ENCODE data around the gene PMEPA1. TPM values are rescaled to one million over a fixed set of nuclear protein-coding genes. Genes with fewer than 3 reads are reported as not detected.

PMEPA1 gene
- total and polyA plus RNA-seq, 2 experiments from 2014 or later = 7.3 to 15.4 TPM

- no peak for TF ChIP-seq POLR2AphosphoS5 (IDR thresholded peaks at IDR 0.05; ENCODE audit: low read depth)
- TF ChIP-seq NANOG (IDR thresholded peaks at IDR 0.05; ENCODE audit: borderline replicate concordance) = no peak
These were observed 108.6 kb downstream of the PMEPA1 start (continued) for GRCh38 chr20:57601211-57601570.

GRCh38 chr20:57600320-57601210 lies 109.2 kb downstream of the PMEPA1 start:
- Histone ChIP-seq H3K36me3 (ENCODE audit: insufficient read depth) (no peaks in the 10 kb centered on the region), H3K9me2 (ENCODE audit: insufficient read depth) (no peaks in the 10 kb centered on the region), H3K4me2 (no peak overlapping the region), H3K27ac (ENCODE audit: low read depth) (no peak overlapping the region), H3F3A (replicated peaks; ENCODE audit: low read depth) (no peaks in the 10 kb centered on the region), H3K79me2 (replicated peaks; ENCODE audit: insufficient read depth) (no peaks in the 10 kb centered on the region), H3K4me1 (ENCODE audit: insufficient read depth) (no peaks in the 10 kb centered on the region; the same call in 1 of the 2 replicates), H2AFZ (no peak overlapping the region), H3K4me3 (no peak overlapping the region), H3K27me3 (ENCODE audit: insufficient read depth) (no peaks in the 10 kb centered on the region), H4K20me1 (replicated peaks; ENCODE audit: insufficient read depth) (no peaks in the 10 kb centered on the region)
- Mint-ChIP-seq H3K27ac (no peak overlapping the region), H3K4me3 (no peak overlapping the region), H3K4me1 (peaks cover 6% of the 10 kb centered on the region), H3K36me3 (ENCODE audit: low read depth) (no peaks in the 10 kb centered on the region), H3K9me3 (peaks cover 3% of the 10 kb centered on the region; the same call in 1 of the 3 replicates), H3K27me3 (ENCODE audit: insufficient read depth, low read depth, poor library complexity) (peaks cover 13% of the 10 kb centered on the region)
- DNase-seq (ENCODE audit: low spot score) (no peak), ATAC-seq (no peak)
- no peak for TF ChIP-seq STAT1 (IDR thresholded peaks at IDR 0.05; ENCODE audit: unreplicated experiment)
- no peak for TF ChIP-seq EZH2phosphoT487 (IDR thresholded peaks at IDR 0.05; ENCODE audit: unreplicated experiment)
- TF ChIP-seq ZNF331 (CRISPR knock-in tag; IDR thresholded peaks at IDR 0.05; ENCODE audit: low read depth) = no peak
- TF ChIP-seq CTCF (conservative IDR thresholded peaks at IDR 0.05; ENCODE audit: low read depth in 2 of 2) = no peak
- TF ChIP-seq JUNB (IDR thresholded peaks at IDR 0.05; ENCODE audit: unreplicated experiment) = no peak
- TF ChIP-seq POLR2AphosphoS5 (IDR thresholded peaks at IDR 0.05; ENCODE audit: low read depth) = no peak

GRCh38 chr20:57598491-57598890 lies 111.3 kb downstream of the PMEPA1 start:
- no peak for ATAC-seq
- no peak for TF ChIP-seq CTCF (conservative IDR thresholded peaks at IDR 0.05; ENCODE audit: low read depth in 2 of 2)
- TF ChIP-seq JUNB (IDR thresholded peaks at IDR 0.05; ENCODE audit: unreplicated experiment) = no peak
- H3K27me3 ChIP-seq (ENCODE audit: insufficient read depth) = no peaks in the 10 kb centered on the region
- Mint-ChIP-seq H3K27ac (no peak overlapping the region), H3K27me3 (ENCODE audit: insufficient read depth, low read depth, poor library complexity) (peaks cover 21% of the 10 kb centered on the region), H3K9me3 (peaks cover 3% of the 10 kb centered on the region; the same call in 1 of the 3 replicates), H3K4me1 (peaks cover 10% of the 10 kb centered on the region), H3K36me3 (ENCODE audit: low read depth) (no peaks in the 10 kb centered on the region), H3K4me3 (no peak overlapping the region)
- no peaks in the 10 kb centered on the region for H3K9me2 ChIP-seq (ENCODE audit: insufficient read depth)
- no peaks in the 10 kb centered on the region for H3K36me3 ChIP-seq (ENCODE audit: insufficient read depth)
- H4K20me1 ChIP-seq (replicated peaks; ENCODE audit: insufficient read depth) = no peaks in the 10 kb centered on the region
- H3K4me1 ChIP-seq (ENCODE audit: insufficient read depth) = no peaks in the 10 kb centered on the region; the same call in 1 of the 2 replicates
- H3K79me2 ChIP-seq (replicated peaks; ENCODE audit: insufficient read depth) = no peaks in the 10 kb centered on the region
- no peak for DNase-seq (ENCODE audit: low spot score)
- H3K4me2 ChIP-seq = no peak overlapping the region
- H3K27ac ChIP-seq (ENCODE audit: low read depth) = no peak overlapping the region
- no peak overlapping the region for H3K4me3 ChIP-seq
- no peak overlapping the region for H2AFZ ChIP-seq
- H3F3A ChIP-seq (replicated peaks; ENCODE audit: low read depth) = 0 out of 2 replicates have a peak, but pooled peaks cover 3% of the 10 kb centered on the region

Other genes with a start within 250 kb of the PMEPA1 start
- 1.4 and 2.1 TPM in 2 replicates for gene CTCFL, start 184.9 kb downstream of the PMEPA1 start, total RNA-seq (2014; rRNA removed; shearing (Covaris generic))
- gene CTCFL, start 184.9 kb downstream of the PMEPA1 start, polyA plus RNA-seq (2016; fragmentation: Nextera tagmentation; extraction: Ambion mirVana) = 0.55 and 0.80 TPM in 2 replicates
- not detected in 2 replicates for gene PCK1, start 148.9 kb downstream of the PMEPA1 start, total RNA-seq (2014; rRNA removed; shearing (Covaris generic))
- gene PCK1, start 148.9 kb downstream of the PMEPA1 start, polyA plus RNA-seq (2016; fragmentation: Nextera tagmentation; extraction: Ambion mirVana) = not detected in 2 replicates
- gene ZBP1, start 89.6 kb downstream of the PMEPA1 start, total RNA-seq (2014; rRNA removed; shearing (Covaris generic)) = not detected in 2 replicates
- not detected in 2 replicates for gene ZBP1, start 89.6 kb downstream of the PMEPA1 start, polyA plus RNA-seq (2016; fragmentation: Nextera tagmentation; extraction: Ambion mirVana)

Data from GM23338 (cell line).